HG02973 (cell line): ENCODE data around the gene RHBDD1.
A peak's percentile ranks its signal among the peaks of the same experiment; 100 is the strongest.
"Not testable (repeated sequence)": the region's sequence is repeated elsewhere in the genome, so short reads cannot be mapped to it uniquely, and the experiment has no call there.

Experiments
- ATAC-seq: cut with Tn5 transposase; IDR thresholded peaks from one replicate; pipeline ENCODE4 v1.9.1; 2021; ENCODE audit warnings: moderate library complexity; ENCODE audit not compliant: unreplicated experiment

The RHBDD1 gene

DNA sequence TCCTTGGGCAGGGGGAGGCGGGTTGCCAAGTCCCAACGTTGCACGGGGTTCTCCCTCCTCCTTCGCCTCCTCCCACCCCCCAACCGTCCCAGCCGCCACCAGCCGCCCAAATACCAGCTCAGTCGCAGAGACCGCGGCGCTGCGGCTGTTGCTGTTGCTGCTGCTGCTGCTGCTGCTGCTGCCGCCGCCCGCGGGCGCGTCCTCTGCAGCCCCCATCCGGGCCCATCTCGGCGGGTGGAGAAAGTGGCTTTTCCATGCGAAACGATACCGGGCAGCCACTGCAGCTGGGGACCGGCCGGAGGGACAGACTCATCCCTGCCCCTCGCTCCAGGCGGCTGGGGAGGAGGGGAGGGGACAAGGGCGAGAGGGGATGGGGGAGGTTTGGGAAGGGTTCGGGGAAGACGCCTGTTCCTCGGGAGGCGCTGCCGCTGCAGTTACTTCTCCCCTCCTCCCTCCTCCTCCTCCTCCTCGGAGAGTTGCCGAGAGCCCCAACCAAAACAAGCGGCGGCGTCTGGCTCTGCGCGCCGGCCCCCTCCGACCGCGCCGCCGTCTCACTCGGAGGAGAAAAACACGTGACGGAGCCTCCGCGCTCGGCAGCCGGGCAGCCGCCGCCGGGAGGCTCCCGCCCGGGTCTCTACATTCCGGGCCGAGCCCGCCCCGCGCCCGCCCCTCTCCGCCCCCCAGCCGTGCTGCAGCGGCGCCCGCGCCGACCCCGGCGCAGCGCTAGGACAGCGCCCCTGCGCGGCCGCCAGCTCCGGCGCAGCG is 36.5 kb upstream of the RHBDD1 start, which contains the start of gene IRS1:
Gene IRS1, minus strand, starts transcription at position 610 of the 765 bp plus-strand sequence. CDS start 1,082 bp downstream, outside the sequence.
- peak; percentile 43 for ATAC-seq

DNA sequence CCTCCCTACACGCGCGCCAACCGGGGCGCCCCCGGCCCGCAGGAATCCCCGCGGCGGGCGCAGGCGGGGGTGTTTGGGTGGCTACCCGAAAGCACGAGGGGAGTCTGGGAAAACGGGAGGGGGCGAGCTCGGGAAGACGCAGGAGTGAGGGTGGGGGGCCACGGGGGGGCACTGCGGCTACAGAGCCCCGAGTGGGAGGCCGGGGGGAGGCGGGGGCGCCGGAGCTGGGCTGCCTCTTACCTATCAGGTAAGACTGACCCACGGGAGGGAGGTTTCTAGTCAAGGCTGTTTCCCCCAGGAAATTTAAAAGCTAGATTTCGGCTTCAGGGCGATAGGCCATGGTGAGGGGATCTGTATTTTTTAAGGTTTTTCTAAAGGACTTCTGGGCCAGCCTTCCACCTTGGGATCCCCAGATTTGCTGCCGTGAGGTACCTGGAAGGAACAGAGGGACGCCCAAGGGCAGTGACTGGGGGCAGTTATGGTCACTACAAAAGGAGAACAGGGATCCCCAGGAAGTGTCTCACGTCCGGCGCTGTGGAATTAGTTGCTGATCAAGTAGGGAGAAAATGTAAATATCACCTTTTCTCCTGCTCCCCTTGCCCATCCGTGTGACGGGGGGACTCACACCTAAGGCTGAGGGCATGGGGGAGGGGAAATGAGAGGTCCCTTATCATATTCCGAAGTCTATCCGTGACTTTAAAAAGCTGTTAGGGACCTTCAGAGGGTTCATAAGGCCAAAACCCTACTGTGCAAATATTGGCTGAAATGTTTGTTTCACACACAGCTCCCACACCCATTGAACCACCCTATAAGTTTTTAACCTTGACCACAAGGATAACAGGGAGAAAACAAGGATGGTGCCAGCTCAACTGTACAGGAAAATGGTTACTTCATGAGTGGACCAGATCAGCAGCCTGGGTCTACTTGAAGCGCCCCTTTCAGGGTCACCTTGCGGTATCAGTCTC is 35.6 kb upstream of the RHBDD1 start:
- ATAC-seq: no peak

DNA sequence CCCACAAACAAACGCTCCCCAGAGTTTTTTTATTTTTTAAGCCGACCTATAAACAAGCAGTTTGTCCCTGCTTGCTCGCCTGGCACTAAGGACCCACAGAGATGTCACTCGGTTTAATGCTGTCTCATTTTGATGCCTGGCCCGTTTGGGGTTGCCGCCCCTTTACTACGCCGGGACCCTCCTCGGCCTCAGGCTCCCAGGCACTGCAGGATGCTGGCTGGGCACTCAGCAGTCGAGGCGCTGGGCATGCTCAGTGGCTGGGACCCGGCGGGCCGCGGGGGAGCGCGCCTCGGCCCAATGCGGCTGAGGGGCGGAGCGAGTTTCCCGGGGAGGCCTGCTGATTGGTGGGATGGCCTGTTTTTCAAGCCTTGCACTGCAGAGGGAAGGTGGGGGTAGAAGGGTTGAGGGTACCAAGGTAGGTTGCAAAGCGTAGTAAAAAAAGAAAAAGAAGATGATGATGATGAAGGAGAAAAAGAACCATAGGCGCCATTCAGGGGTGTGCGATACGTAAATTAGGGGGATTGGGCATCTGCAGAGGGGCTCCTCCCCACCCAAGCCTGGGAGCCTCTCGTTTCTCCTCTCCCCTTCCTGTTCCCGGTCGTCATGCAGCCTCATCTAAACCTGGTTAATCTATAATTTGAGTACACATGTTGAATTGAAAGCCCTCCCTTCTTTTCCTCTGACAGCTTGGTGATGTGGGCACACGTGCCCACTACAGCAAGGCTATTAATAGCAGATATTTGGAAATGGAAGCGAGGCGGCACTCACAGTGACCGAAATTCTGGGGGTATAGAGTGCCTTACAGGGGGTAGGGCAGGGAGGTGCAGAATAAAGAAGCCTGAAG is 34.7 kb upstream of the RHBDD1 start:
- ATAC-seq: peak; percentile 81

DNA sequence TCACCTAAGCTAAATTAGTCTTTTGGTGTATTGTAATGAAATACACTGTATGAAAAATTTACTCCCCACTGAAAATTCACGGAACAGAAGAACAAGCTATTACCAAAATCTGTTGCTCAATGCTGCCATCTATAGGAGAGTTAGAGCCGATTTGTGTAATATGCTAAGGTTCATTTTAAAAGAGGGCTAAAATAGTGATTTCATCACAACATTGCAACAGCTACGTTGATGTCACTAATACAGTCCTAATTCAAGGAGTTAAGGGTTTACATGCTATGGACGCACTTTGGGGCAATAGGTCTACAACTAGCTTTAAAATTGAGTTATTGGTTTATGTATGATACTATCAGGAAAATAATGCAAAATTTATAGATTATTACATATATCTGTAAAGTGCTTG is 33.3 kb upstream of the RHBDD1 start:
- ATAC-seq: no peak

DNA sequence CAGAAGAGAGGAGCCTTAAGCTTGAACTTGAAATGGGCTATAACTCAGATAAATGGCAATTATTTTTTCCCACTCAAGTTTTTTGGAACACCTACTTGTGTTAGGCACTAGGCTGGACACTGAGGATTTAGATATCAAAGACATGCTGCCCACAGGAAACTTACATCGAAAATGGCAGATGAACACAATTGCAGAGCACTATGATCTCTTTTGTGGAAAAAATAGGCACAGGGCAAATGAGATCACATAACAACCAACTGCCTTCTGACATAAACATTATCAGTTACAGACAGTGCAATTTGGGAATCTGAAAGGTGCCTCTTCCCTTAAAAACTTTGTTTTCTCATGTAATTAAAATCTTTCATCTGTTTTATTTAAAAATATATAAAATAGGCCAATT is 32.4 kb upstream of the RHBDD1 start:
- ATAC-seq: no peak

DNA sequence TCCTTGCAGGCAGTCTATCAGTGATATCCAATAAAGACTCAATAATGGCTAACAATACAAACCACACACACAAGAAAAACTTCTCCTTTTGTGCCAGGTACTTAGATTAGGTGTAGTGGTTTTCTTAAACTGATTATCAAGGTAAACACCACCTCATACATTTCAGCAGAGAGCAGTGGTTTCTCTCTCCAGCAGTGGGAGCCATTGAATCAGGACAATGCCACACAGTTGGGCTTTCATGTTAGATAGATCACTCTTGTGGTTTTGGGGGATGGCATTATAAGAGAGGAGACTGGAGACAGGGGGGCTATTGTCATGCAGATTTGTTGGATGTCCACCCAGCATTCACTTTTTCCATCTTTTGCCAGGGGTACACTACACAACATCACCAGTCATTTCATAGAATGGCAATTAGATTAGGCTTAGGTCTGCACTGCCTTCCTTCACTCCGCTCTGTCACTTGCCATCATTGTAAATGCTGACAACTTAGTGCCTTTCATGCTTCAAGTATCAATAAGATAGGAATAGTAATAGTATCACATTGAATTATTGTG is 22.6 kb upstream of the RHBDD1 start:
- no peak for ATAC-seq

DNA sequence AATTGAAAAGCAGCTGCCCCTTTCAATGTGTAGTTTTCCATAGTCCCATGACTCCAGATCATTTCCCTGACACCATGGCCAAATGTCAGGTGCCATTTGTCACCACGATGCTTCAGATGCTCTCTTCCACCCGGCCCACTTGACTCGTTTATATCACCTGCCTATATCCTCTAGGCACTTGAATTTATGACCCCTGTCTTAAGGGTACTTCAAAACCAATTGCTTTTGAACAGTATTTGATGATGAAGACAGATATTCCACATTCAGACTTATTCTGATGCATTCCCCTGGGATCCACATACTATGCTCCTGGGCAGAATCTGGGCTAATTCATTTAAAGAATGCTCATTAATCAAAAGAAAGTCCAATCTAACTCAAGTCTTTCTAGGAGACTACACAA is 16.9 kb upstream of the RHBDD1 start:
- ATAC-seq: no peak

DNA sequence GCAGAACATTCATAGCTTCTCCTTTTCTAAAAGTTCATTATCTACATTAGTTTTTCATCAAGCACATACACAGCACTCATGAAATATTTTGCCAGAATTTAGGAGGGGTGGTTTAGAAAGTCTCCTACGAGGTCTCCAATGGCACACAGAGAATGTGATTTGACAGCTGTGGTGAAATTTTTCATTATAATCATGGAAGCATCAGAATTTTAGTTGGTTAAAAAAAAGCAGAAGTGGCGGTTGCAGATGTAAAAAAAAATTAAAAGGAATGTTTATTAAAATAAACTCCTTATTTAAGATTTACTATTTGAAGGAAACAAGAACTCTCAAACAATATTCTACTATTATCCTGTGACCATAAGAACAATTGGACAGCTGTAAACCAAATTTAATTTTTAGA is 10.8 kb upstream of the RHBDD1 start:
- no peak for ATAC-seq

DNA sequence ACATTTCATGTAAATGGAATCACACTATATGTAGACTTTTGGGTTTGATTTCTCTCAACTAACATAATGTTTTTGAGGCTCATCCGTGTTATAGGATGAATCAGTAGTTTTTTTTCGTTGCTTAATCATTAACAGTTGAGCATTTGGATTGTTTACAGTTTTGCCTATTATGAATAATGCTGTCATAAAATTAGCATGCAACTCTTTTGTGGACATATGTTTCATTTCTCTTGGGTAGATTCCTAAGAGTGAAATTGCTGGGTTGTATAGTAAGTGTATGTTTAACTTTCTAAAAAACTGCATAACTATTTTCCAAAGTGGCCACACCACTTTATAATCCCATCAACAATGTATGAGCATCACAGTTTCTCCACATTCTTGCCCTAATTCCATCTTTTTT is 7.7 kb upstream of the RHBDD1 start:
- ATAC-seq: no peak

DNA sequence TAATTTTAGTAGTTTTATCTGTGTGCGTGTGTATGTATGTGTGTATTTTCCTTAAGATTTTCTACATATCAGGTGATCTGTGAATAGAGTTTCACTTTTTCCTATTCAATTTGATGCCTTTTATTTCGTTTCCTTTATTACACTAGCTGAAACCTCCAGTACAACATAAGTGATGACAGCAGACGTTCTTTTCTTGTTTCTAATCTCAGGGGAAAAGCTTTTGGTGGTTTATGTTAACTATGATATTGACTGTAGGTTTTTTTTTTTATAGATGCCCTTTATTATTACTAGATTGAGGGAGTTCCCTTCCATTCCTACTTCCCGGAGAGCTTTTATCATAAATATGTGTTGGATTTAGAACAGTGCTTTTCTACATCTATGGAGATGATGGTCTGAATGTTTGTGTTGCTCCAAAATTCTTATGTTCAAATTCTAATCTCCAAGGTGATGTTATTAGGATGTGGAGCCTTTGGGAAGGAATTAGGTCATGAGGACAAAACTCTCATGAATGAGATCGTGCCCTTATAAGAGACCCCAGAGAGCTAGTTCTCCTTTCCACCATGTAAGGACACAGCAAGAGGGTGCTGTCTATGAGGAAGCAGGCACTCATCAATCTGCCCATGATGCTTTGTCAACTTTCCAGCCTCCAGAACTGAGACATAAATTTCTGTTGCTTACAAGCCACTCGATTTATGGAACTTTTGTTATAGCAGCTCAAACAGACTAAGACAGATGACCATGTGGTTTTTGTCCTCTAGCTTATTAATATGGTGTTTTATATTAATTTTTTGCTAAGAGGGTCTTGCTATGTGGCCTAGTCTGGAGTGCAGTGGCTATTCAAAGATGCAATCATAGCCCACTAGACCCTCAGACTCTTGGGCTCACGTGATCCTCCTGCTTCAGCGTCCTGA is 5.9 kb upstream of the RHBDD1 start:
- no peak for ATAC-seq

DNA sequence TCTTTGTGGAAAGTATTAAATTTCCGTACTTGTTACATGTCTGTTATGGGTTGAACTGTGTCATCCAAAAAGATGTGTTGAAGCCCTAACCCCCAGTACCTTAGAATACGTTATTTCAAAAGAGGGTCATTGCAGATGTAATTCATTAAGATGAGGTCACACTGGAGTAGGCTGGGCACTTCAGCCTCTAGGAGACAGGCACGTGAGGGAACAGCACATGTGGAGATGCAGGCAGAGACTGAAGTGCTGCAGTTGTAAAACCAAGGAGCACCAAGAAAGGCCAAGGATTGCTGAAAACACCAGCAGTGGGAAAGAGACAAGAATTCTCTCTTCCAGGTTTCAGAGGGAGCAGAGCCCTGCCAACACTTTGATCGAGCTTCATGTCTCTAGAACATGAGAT is 4.6 kb upstream of the RHBDD1 start:
- ATAC-seq: no peak

DNA sequence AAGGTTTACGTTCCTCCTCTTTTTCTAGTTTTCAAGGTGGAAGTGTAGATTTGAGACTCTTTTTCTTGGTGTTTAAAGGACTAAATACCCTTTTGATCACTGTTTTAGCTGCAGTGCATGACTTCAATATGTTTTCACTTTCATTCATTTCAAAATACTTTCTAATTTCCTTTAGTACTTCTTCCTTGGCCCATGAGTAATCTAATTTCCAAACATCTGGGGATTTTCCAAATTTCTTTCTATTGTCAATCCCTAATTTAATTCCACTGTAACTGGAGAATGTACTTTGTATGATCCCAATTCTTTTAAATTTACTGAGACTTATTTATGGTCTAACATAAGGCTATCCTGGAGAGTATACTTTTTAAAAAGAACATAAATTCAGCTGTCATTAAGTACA is 3.8 kb upstream of the RHBDD1 start:
- ATAC-seq: no peak

DNA sequence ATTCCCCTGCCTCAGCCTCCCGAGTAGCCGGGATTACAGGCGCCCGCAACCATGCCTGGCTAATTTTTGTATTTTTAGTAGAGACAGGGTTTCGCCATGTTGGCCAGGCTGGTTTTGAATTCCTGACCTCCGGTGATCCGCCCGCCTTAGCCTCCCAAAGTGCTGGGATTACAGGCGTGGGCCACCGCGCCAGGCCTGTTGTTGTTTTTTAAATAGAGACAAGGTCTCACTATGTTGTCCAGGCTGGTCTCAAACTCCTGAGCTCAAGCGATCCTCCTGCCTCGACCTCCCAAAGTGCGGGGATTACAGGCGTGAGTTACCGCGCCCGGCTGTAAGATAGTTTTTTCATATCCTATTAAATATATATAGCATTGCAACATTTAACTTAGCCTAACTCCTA is 974 bp upstream of the RHBDD1 start:
- not testable (repeated sequence) for ATAC-seq

DNA sequence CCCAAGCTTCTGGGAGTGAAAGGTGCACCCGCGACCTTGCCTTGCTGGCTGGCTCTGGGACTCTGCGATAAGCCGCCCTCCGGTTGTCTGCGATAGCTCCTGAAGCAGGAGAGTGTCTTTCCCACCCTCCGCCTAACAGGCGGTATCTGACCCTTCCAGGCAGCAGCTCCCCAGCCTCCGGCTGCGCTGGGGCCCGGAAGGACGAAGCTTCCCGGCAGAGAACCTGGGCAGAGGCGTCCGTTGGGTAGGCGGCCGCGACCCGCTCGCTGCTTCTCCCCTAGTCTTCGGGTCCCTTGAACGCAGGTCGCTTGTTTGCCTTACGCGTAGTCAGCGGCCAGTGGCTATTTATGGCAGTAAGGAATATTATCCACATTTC is 446 bp upstream of the RHBDD1 start:
- peak; percentile 21 for ATAC-seq

DNA sequence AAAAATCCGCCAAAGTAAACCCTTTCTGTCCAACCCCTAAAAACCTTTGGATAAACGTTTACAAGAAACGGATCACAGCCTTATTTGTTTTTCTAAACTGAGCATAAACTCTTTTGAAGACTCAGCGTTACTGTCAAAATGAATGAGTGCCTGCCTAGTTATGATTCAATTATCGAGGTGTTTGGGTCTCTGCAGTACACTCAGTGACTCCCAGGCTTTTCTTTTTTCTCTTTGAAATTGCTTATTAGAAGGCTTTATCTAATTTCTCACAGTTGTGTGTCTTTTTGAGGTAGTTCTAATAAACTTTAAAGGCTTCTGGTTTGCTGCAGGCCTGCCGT is 663 bp downstream of the RHBDD1 start:
- ATAC-seq: no peak

DNA sequence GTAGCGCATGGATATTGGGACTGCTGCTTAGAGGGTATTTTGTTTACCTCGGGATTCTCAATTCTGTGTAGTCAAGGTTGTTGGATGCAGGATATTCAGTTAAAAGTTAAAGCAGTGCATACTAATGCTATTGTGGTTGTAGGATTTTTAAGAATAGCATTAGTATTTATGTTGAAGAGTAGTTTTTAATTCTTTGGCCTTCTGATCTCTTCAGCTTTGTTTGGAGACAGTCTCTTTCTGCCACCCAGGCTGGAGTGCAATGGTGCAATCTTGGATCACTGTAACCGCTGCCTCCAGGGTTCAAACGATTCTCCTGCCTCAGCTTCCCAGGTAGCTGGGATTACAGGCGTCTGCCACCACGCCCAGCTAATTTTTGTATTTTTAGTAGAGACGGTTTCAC is 1.5 kb downstream of the RHBDD1 start:
- no peak for ATAC-seq

DNA sequence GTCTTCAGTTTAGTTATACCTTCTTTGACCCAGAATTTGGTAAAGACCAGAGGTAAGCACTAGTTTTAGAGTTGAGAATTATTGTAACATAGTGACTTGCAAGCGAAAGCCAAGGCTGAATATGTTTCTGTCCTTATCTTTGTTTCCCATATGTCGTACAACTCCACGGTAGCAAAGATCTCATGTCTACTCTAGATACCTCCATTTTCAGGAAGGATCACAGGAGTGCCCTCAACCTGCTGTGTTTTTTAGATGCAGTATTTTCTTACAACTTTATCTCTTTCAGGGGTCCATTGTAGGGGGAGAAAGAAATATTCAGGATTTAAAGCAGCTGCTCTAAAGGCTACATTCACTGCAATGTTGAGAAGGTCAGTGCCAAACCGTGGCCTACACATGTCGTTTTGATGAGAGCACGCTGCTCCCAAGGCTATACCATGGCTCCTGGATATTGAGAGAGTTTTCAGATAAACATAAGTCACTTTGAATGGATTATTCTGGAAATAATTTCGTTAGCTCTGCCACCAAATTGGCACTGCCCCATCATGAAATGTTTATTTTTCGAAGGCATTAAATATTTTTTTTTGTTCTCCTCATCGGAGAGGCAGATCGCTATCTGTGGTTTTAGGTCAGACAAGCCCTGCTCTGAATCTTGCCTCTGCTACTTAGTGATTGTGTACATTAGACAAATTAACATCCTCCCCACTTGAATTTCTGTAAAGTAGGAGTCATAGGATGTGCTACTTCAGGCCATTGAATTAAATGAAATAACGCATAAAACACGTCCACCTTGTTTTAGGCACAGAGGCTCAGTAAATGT is 2.1 kb downstream of the RHBDD1 start:
- ATAC-seq: no peak

DNA sequence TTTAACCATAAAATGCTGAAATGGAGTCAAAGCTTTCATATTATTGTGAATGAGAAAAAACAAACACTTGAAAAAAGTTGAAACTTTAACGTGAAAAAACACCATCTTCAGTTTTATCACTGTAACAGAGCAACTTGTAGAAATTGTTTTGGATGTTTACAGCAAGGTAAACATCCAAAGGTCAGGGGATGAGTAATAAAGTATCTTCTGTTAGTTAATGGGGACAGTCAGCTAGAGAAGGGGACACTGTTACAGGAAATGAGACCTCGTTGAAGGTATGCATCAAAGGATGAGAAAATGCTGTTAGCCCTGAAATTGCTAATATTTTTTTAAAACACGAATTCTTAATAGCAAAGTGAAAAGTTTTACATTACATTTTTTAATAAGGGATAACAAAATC is 2.9 kb downstream of the RHBDD1 start:
- no peak for ATAC-seq

DNA sequence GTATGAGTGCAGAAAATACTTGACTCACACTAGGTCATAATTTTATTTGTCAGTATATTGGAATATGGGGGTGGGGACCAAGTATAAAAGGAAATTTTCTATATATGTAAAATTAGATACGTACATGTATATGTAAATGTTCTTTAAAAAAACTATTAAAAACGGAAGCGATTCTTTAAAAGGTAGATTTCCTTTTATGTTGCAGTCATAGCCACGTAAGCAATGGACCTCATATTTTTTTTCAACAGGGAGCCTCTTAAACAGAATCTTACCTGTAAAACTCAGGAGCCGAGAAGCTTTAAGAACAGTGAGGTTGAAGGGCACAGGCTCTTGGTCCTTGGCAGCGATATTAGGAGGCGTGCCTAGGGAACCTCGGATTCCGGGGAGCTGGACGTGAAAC is 3.3 kb downstream of the RHBDD1 start:
- no peak for ATAC-seq
